Fibroblast of skin of right biceps (primary cell): ENCODE measurements around the gene PMS2.
"Not testable (repeated sequence)": the region's sequence is repeated elsewhere in the genome, so short reads cannot be mapped to it uniquely, and the experiment has no call there.

ENCODE experiments used
- DNase-seq: peaks from one replicate; pipeline ENCODE4 v3.0.0-alpha.2; 2013

The PMS2 gene

DNA sequence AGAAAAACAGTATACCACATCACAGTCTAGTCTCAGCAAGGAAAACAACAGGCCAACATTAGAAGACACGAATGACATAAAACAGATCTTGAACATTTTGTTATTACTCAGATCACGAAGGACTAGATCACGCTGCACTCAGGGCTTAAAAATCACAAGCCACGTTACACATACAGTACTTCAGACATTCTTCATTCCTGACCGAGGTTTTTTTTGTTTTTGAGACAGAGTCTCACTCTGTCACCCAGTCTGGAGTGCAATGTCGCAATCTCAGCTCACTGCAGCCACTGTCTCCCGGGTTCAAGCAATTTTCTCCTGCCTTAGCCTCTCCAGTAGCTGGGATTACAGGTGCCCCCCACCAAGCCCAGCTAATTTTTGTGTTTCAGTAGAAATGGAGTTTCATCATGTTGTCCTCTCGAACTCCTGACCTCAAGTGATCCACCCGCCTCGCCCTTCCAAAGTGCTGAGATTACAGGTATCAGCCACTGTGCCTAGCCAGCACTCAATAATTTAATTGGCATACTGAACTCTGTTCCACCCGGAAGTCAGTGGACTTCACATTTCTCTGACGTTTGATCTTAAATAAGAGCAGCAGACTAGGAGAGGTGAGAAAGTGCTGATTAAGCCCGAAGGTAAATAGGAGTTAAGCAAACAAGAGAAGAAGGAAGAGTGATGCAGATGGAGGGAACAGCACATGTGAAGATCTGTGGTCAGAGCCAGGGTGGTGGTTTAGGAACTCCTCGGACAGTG lies 3.7 kb upstream of the PMS2 start:
- DNase-seq = no peak

DNA sequence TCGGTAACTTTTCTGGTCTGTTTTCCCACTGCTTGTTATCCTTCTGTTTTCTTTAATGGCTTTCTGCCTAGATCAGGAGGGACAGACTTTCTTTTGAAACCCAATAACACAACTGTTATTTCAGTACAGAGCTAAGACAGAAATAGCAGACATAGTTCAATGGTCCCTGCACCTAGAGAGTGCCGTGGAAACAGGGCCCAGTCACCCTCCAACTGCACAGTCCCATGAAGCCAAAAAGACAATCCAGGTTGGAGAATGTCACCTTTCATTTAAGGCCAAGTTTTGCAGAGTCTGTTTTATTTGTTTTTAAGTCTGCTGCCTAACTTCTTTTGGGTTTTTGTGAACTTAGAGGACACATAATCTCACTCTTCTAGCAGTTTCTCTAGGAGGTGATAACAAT lies 2.7 kb upstream of the PMS2 start:
- DNase-seq = no peak

DNA sequence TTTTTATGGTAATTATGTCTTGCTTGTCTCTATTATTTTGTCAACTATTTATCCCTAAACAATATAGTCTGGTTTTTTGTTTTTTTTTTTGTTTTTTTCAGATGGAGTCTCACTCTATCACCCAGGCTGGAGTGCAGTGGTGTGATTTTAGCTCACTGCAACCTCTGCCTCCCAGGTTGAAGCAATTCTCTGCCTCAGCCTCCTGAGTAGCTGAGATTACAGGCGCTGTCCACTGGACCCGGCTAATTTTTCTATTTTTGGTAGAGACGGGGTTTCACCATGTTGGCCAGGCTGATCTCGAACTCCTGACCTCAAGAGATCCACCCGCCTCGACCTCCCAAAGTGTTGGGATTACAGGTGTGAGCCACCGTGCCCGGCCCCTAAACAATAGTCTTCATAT lies 1.5 kb upstream of the PMS2 start:
- not testable (repeated sequence) for DNase-seq

DNA sequence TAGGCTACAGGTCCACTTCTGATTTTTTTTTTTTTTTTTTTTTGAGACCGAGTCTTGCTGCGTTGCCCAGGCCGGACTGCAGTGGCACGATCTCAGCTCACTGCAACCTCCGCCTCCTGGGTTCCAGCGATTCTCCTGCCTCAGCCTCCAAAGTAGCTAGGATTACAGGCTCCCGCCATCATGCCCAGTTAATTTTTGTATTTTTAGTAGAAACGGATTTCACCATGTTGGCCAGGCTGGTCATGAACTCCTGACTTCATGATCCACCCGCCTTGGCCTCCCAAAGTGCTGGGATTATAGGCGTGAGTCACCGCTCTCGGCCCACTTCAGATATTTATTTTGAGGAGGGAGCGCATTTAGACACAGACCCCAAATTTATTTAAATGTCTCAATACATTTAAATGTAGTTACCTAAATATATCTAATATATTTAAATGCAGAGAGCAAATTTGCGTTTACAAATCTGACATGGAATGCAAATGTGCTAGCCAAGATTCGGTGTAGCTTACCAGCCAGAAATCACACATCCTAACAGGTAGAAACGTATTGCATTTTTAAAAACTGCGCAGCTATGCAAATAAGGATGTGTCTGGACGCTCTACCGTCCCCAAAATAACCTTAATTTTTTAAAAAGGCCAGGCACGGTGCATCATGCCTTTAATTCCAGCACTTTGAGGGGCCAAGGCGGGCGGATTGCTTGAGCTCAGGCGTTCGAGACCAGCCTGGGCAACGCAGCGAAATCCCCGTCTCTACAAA lies 836 bp downstream of the PMS2 start:
- not testable (repeated sequence) for DNase-seq

DNA sequence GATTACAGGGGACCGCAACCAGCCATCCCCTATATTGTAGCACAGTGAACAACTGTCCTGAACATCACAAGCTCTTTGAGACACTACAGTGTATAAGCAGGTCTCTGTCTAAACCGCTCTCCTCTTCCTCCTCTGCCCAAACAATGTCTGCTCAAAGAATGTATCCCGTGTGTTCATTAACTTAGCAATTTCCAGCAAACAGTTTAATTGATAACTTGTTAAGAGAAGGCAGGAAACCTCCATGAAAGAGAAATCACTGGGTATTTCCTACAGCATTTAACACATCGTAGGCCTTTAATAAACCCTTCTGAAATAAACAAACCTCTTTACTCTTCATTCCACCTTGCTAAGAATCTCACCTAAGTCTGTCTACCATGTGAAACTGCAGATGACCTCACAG lies 1.5 kb downstream of the PMS2 start:
- no peak for DNase-seq

DNA sequence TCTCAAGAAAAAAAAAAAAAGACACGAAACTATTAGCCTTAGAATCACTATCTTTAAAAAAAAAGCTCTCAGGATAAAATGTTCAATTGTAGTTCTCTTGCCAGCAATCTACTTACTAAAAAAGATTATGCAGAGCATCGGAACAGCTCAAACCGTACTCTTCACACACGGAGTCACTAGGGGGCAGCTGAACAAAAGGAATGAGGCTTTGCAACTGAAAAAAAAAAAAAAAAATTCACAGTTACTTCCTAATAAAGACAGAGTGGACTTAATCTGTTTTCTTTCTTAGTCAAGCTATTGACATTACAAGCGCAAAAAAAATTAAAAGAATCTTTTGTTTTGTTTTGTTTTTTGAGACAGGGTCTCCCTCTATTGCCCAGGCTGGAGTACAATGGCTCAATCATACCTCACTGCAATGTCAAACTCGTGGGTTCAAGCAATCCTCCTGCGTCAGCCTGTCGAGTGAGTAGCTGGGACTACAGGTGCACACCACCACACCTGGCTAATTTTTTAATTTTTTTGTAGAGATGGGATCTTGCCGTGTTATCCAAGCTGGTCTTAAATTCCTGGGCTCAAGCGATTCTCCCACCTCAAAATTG lies 11.5 kb downstream of the PMS2 start:
- peak; percentile 64 for DNase-seq

DNA sequence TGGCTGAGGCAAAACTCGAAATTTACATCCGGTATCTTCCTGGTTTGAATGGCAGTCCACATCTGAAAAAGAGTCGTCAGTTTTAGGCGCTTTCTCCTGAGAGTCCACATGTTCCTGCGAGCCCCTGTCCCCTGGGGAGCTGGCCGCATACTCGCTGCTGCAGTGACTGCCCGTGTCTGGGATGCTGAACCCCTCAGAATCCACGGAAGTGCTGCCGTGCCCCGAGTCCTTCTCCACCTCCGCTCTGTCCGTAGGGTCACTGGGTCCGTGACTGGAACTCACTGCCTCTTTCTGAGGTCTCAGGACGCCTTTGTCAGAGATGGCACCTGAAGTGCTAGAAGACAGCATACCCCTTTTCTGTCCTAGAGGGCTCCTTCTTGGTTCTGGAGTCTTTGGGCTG lies 21.8 kb downstream of the PMS2 start:
- not testable (repeated sequence) for DNase-seq

DNA sequence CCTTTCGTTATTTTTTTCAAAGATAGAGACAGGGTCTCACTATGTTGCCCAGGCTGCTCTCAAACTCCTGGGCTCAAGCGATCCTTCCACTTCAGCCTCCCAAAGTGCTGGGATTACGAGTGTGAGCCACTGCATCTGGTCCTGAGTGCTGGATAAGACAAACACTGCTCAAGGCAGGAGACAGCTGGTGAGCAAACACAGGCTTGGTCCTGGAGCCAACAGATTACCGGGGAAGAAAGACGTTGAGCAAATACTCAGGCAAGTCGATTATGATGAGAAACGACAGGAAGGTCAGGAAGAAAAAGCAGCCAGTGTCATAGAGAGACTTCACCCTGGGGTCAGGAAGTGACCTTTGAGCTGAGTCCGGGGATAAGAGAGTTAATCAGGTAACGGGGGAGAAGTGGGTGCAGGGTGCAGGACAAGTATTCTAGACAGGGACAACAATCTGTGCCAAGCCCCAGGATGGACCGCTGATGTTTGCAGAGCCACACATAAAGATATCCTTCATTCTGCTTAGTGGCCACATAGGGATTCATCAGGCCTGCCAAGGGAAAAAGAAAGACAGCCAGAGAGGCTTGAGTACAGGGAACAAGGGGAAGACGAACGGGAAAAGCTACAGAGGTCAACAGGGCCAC lies 29.1 kb downstream of the PMS2 start:
- not testable (repeated sequence) for DNase-seq

DNA sequence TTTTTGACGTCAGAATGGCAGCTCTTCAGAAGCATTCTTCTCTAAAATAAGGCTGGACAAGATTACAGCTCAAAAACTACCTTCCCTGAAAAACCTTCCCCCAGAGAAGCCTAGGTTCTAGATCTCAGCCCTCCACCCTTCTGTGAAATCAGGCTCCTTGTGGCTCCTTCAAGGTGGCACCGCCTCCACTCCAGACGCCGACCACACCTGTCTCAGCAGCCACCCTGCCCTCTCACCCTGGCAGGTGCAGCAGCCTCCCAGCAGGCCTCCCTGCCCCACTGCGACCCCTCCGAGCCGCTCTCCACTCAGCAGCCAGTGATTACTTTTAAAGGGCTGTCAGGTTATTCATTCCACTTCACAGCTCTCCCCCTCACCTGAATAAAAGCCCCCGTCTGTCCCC lies 35.3 kb downstream of the PMS2 start:
- not testable (repeated sequence) for DNase-seq

DNA sequence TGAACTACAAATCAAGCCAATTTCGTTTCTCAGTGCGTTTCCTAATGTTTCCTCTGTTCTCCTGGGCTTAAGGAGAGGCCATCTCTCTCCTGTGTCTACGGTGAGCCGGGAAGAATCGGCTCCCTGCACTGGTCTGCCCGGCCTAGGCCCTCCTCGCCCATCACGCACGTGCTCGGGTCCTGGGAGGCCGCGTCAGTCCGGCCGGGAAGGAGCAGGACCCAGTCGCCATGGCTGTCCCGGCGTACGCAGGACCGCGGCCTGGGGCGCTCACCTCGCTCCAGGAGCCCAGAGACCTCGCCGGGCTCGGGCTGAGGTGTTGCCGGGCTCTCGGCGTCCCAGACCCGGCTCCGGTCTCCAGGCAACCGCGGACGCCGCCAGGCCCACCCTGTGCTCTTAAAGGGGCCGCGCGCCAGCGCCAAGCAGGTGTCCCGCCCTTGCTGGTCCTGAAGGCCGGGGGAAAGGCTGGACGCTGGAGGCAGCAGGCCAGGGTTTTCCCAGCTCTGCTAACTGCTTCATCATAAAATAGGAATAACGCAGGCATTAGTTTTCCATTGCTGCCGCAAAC lies 38.4 kb downstream of the PMS2 start, which contains the start of gene RSPH10B:
RSPH10B (minus strand) TSS at position 343 of the 565 bp plus-strand sequence. CDS start 3,573 bp downstream, outside the sequence.
- DNase-seq = not testable (repeated sequence)

DNA sequence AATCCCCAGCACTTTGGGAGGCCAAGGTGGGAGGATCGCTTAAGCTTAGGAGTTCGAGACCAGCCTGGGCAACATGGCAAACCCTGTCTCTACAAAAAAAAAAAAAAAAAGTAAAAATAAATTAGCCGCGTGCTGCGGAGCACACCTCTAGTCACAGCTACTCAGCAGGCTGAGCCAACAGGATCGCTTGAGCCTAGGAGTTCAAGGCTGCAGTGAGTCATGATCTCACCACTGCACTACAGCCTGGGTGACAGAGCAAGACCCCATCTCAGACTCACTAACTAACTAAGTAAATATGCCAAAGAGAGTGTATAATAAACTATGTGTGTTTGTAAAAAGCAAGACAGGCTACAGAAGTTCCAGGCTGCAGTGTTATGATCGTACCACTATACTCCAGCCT lies 45.0 kb downstream of the PMS2 start:
- not testable (repeated sequence) for DNase-seq

DNA sequence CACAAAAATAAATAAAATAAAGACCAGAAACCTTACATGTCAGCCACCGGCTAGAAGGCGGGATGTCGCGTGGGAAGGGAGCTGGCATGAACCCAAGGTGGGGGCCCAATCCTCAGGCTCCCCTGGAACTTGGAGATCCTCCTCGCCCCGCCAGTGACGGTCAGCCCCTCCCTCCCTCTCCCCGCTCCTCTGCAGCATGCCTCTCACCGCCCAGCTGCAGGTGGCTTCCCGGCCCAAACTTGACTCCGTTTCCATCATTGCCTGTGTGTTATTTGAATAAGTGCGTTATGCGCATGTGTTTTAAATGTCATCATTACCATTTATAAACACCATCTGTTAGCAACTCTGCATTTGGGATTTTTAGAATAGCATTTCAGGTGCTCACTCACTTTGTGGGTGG lies 45.6 kb downstream of the PMS2 start:
- not testable (repeated sequence) for DNase-seq

DNA sequence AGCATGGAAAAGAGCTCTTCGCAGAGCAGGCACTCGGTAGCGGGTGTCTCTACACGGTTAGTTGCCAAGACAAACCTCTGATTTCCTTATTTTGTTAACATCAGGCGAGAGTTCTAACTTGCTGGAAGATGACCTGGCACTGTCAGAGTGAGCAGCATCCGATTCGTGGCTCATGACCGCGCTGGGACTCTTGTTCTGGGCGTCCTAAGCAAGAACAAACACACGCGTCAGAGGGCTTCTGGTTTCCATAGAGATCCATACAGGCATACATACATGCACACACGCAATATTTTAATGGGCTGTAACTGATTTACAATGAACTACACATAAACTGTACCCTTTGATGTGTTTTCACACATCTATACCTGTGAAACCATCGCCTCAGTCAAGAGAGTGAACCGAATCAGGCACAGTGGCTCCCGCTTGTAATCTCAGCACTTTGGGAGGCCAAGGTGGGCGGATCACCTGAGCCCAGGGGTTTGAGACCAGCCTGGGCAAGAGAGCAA lies 73.9 kb downstream of the PMS2 start:
- not testable (repeated sequence) for DNase-seq

DNA sequence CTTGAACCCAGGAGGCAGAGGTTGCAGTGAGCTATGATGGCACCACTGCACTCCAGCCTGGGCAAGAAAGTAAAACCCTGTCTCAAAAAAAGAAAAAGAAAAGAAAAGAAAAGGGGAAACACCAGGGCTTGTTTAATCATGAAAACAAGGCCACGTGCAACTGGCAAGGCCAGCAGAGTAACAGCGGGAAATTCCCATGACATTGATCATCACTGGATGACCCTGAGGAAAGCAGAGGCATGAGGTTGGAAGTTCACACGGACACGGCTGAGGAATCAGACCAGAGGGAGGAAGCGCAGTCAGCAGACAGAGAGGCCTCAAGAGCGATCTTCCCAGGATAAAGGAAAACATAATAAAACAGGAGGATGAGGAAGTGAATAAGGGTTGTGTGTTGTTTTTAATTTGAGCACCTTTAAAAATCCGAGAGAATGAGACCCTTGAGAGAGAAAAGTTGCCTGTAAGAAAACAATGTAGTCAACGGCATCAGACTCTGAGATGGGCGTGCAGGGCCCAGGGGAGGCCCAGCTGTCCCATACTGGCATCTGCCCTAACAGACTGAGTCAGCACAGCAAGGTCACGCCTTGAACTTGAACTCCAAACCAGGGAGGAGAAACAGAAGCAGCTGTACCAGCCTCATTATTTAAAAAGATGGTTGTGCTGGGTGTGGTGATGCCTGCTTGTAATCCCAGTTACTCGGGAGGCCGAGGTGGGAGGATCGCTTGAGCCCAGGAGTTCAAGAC lies 76.8 kb downstream of the PMS2 start:
- not testable (repeated sequence) for DNase-seq

DNA sequence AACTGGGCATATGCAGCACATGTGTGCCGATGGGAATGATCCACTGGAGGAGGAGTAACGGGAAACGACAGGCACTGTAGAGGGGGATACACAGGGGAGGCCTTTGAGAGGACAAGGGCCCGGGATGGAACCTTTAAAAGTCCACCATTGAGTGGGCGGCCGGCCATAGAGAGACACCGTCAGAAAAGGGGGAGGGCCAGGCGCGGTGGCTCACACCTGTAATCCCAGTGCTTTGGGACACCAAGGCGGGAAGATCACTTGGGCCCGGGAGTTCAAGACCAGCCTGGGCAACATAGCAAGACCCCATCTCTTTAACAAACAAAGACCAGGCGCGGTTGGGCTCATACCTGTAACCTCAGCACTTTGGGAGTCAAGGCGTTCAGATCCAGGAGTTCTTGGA lies 77.6 kb downstream of the PMS2 start:
- not testable (repeated sequence) for DNase-seq

DNA sequence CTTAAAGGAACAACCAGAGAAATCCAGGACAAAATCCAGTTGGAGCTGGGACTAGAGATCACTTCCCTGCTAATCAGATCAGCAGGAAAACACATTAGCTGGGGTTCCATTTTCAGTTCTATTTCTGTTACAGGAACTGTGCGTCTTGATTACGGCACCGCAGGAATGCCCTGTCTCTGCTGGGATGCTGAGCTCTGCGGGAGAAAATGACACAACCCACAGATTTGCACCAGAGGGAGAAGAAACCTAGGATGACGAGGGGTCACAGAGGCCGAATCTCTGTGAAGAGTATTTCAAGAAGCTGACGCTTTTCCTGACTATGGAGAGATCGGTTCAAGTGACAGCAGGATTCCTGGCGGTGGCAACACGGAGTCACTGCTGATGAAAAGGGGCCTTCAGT lies 78.6 kb downstream of the PMS2 start:
- DNase-seq = not testable (repeated sequence)

DNA sequence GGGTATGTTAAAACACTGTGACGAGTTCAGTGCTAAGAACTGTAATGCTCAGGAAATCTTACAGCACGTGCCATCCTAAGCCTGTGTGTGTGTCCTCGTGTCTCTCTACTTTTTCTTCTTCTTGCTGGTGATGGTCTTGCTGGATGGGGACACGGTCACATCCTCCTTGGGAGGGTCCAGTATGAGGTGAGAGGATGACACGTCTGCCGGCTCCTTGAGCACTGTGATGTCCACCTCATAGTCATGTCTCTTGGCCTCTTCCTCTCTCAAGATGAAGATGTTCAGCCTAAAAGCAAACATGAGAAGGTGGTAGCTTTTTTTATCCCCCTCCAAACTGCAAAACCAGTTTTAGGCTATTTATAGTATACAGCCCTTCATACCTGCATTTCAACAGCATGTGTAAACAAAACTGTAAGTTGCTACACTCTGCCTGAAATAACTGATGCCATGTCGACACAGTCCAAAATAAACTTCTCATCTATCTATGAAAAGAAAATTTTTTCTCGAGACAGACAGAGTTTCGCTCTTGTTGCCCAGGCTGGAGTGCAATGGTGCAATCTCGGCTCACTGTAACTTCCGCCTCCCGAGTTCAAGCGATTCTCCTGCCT lies 82.5 kb downstream of the PMS2 start:
- DNase-seq = not testable (repeated sequence)

DNA sequence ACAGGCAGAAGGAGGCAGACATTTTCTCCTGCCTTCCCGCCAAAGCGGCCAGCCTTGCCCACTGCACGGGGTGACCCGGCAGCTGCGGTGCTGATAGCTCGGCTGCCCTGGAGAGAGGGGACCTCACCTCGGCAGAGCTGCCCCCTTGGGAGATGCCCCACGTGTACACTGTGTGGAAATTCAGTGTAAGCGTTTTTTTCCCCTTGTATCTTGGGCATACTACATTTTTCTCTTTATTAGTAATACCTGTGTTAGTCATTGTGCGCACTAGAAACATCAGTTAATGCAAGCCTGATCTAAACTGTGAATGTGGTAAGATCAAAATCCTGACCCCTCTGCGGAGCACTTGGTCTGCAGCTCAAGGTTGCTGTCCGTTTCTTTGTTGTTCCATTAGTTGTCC lies 84.2 kb downstream of the PMS2 start:
- DNase-seq = not testable (repeated sequence)

DNA sequence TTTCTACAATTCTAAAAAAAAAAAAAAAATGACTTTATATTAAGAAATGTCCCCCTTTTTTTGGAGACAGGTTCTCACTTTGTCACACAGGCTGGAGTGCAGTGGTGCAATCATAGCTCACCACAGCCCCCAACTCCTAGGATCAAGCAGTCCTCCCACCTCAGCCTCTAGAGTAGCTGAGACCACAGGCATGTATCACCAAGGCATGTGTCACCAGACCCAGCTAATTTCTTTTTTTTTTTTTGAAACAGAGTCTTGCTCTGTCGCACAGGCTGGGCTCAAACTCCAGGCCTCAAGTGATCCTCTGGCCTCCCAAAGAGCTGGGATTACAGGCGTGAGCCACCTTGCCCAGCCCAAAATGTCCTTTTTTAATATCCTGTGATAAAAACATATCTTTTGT lies 84.7 kb downstream of the PMS2 start:
- DNase-seq = not testable (repeated sequence)
